Coronary artery (tissue), 2 donors: ENCODE measurements around the gene GLP2R.
A peak's percentile ranks its signal among the peaks of the same experiment; 100 is the strongest.

Source experiments
- DNase-seq: peaks from one replicate; pipeline ENCODE4 v3.0.0-alpha.2; 2017; ENCODE audit warnings: low spot score
- H3K27ac ChIP-seq, 2 donors: fragments of 200-600 bp; sonication (generic); one replicate each; pipeline ENCODE4 v1.5.1; 2016 to 2019
- H3K4me3 ChIP-seq: fragments of 200-600 bp; sonication (generic); 2 replicates; pipeline ENCODE4 v1.5.1; 2016; ENCODE audit warnings: mild to moderate bottlenecking, moderate library complexity
- CTCF ChIP-seq: fragments of 200-600 bp; sonication (generic); IDR thresholded peaks from one replicate; pipeline ENCODE4 v1.5.1; 2019; ENCODE audit warnings: antibody characterized with exemption

The GLP2R gene

GRCh38 chr17:9865586-9865985 lies 39.9 kb downstream of the GLP2R start:
- H3K4me3 ChIP-seq: no peak overlapping the region
- H3K27ac ChIP-seq: no peak overlapping the region
- DNase-seq: no peak
- TF ChIP-seq CTCF: no peak

DNA sequence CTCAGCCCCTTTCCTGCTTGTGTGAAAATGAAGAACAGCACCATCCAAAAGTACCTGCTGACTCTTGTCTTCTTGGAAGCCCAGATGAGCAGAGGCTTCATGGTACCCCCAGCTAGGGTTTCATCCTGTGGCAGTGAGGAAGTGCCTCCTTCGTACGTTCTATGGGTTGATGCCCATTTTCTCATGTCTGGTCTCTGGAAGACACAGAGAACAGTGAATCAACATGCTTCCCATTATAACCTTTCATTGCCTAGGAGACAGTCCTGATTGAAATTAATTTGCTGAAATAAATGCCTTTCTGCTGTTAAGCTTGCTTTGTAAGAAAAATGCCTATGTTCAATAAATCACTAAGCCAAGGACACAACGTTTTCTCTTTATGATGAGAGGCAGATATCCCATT lies 42.8 kb downstream of the GLP2R start:
- Histone ChIP-seq H3K27ac (no peak overlapping the region), H3K4me3 (no peak overlapping the region)
- DNase-seq: peak; percentile 3
- TF ChIP-seq CTCF: no peak

DNA sequence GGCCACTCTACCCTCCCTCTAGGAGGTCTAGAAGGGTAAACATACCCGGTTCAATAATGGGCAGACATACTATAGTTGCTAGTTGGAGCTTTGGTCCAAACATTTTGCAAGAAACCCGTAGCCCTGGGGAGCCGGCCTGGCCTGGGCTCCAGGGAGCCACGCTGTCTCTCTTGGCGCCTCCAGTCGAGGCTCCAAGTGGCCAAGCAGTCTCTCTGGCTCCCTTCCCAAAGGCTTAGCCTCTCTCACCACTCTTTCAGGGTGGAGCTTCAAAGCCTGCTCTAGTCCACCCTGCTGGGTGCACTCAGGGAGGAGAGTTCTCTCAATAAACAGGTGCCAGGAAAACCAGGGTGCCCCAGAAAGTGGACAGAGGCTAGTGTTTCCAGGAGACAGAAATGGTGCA lies 47.1 kb downstream of the GLP2R start:
- H3K27ac ChIP-seq: no peak overlapping the region
- no peak for TF ChIP-seq CTCF
- DNase-seq: peak; percentile 58
- H3K4me3 ChIP-seq: no peak overlapping the region

DNA sequence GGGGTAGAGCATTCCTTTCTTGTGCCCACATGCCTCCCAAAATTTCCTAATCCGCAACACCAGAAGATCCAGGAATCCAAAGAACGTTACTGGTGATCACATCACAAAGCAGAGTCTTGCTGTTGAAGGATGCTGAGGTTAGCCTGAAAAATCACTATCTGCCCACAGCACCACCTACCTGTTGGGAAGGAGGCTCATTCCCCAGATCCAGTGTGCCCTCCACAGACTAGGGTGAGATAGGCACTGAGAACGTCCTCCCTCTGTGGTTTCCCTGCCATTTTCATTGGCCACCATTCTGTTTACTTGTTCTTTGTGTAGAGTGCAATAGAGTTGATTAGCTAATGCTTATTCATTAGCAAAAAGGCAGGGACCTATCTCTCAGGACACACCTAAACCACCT lies 49.0 kb downstream of the GLP2R start:
- Histone ChIP-seq H3K4me3 (no peak overlapping the region), H3K27ac (no peak overlapping the region)
- peak; percentile 4 for DNase-seq
- no peak for TF ChIP-seq CTCF

DNA sequence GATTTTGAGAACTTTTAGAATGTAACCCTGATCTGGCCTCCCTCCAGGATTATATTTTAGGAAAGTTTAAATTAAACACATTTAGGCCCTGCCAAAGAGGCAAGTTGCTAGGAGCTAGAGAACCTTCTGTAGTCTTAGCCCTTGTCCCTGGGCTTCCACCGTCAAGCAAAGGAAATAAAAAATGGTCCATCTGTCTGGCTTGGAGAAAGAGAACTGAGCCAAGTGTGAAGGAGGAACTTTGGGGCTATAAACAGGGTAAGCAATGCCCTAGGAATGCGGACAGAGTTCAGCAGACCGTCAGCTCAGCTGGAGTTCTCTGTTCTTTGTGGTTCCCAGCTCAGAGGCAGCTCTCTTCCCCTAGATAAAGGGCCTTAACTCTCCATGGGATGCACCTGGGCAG lies 49.7 kb downstream of the GLP2R start:
- Histone ChIP-seq H3K4me3 (no peak overlapping the region), H3K27ac (no peak overlapping the region)
- TF ChIP-seq CTCF: no peak
- peak; percentile 21 for DNase-seq

- no peak for TF ChIP-seq CTCF
- no peak overlapping the region for H3K4me3 ChIP-seq
- DNase-seq: no peak
- H3K27ac ChIP-seq: no peak overlapping the region
Measured at GRCh38 chr17:9878356-9878755, 52.6 kb downstream of the GLP2R start.

DNA sequence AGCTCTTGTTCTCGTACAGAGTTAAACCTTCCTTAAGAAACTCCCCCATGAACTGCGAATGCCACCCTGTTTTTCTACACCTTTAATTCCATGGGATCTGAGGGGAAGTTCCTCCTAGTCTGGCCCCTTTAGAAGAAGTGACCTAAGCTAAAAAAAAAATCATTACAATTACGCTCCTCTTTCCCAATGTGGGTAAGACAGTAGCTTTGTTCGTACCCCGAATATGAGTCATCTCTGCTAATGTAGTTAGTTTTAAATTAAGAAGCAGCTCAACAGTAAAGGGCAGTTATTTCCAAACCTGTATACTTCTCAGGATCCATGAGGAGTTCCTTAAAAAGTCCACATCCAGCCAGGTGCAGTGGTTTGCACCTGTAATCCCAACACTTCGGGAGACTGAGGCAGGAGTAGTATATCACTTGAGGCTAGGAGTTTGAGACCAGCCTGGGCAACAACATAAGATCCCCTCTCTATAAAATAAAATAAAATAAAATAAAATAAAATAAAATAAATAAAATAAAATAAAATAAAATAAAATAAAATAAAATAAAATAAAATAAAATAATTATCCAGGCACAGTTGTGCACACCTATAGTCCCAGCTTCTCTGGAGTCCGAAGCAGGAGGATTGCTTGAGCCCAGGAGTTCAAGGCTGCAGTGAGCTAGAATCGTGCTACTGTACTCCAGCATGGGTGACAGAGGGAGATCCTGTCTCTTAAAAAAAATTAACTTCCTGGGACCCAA lies 53.2 kb downstream of the GLP2R start:
- no peak for TF ChIP-seq CTCF
- Histone ChIP-seq H3K4me3 (no peak overlapping the region), H3K27ac (no peak overlapping the region)
- no peak for DNase-seq
